Endodermal cell (in vitro differentiated cells): Measurements from ENCODE around the gene MLX. TPM values are rescaled to one million over a fixed set of nuclear protein-coding genes. Genes with fewer than 3 reads are reported as not detected.
"Not testable (repeated sequence)": the region's sequence is repeated elsewhere in the genome, so short reads cannot be mapped to it uniquely, and the experiment has no call there.

Experiments
- DNase-seq: peaks from one replicate; pipeline ENCODE4 v3.0.0-alpha.2; 2017
- H3K27ac ChIP-seq: 2 replicates; pipeline ENCODE4 v1.5.1; 2013; ENCODE audit warnings: mild to moderate bottlenecking, low read depth, low read length, moderate library complexity
- H3K27me3 ChIP-seq: 2 replicates; pipeline ENCODE4 v1.6.1; 2013; ENCODE audit warnings: mild to moderate bottlenecking, low read length, moderate library complexity; ENCODE audit not compliant: insufficient read depth, control insufficient read depth, poor library complexity, severe bottlenecking
- H3K36me3 ChIP-seq: 2 replicates; pipeline ENCODE4 v1.7.0; 2013; ENCODE audit warnings: mild to moderate bottlenecking, low read length, moderate library complexity; ENCODE audit not compliant: control insufficient read depth, insufficient read depth
- H3K4me1 ChIP-seq: one replicate; pipeline ENCODE4 v1.7.0; 2013; ENCODE audit warnings: low read length; ENCODE audit not compliant: control insufficient read depth, insufficient read depth
- H3K4me3 ChIP-seq: 2 replicates; pipeline ENCODE4 v1.5.1; 2013; ENCODE audit warnings: mild to moderate bottlenecking, low read length, moderate library complexity
- H3K9ac ChIP-seq: 2 replicates; pipeline ENCODE4 v1.6.1; 2013; ENCODE audit warnings: mild to moderate bottlenecking, low read length, moderate library complexity; ENCODE audit not compliant: poor library complexity, severe bottlenecking; ENCODE audit errors: extremely low read depth
- H3K9me3 ChIP-seq: 2 replicates; pipeline ENCODE4 v1.6.1; 2013; ENCODE audit warnings: mild to moderate bottlenecking, low read length, moderate library complexity; ENCODE audit not compliant: control insufficient read depth
- H3K27ac Mint-ChIP-seq: 2 replicates; pipeline ENCODE4 v1.8.0; 2020; ENCODE audit warnings: mixed read lengths
- H3K27me3 Mint-ChIP-seq: 2 replicates; pipeline ENCODE4 v1.8.0; 2021; ENCODE audit warnings: mild to moderate bottlenecking, mixed read lengths; ENCODE audit not compliant: insufficient read depth
- H3K36me3 Mint-ChIP-seq: 2 replicates; pipeline ENCODE4 v1.8.0; 2020; ENCODE audit warnings: low read depth, mixed read lengths
- H3K4me1 Mint-ChIP-seq: 2 replicates; pipeline ENCODE4 v1.8.0; 2020; ENCODE audit warnings: mixed read lengths
- H3K4me3 Mint-ChIP-seq: 2 replicates; pipeline ENCODE4 v1.8.0; 2020; ENCODE audit warnings: mild to moderate bottlenecking, moderate library complexity, mixed read lengths
- H3K9me3 Mint-ChIP-seq: 2 replicates; pipeline ENCODE4 v1.8.0; 2020; ENCODE audit warnings: mild to moderate bottlenecking, mixed read lengths
- CTCF ChIP-seq: fragments of 200-600 bp; sonication (generic); conservative IDR thresholded peaks from 2 replicates; pipeline ENCODE4 v1.5.0; 2021; ENCODE audit warnings: antibody characterized with exemption, mild to moderate bottlenecking
- WGBS, 2 experiments: methylation state at CpG; one replicate each; pipeline versions ENCODE4 v1.1.5 to v1.1.7; 2013; ENCODE audit warnings: missing lambda C conversion rate in 2 of 2, mixed read lengths in 1 of 2; ENCODE audit not compliant: insufficient coverage in 1 of 2, insufficient read length in 1 of 2; 5-methylcytosine and 5-hydroxymethylcytosine counted together
- total RNA-seq, 2 donors: library from RNA; stranded (reverse); fragmentation: NEBNext Ultra II Directional in 1 of 2; extraction: Animal tissue kit (Norgen Biotek cat#: 25700) in 1 of 2; gene quantifications; 2 replicates in 1 of 2; 3 replicates in 1 of 2; pipeline ENCODE4 v1.2.1, GENCODE V29; 2021

The MLX gene
- total RNA-seq, 2 donors from 2014 or later = 37.1 to 38.5 TPM

GRCh38 chr17:42613699-42614295 lies 46.9 kb downstream of the MLX start:
- no peak overlapping the region for H3K27ac Mint-ChIP-seq
- WGBS, 2 experiments = 97 to 100% methylated on average over 1 to 16 of the region's 17 CpGs
- no peak overlapping the region for H3K9ac ChIP-seq

GRCh38 chr17:42617956-42618431 lies 51.1 kb downstream of the MLX start:
- Histone ChIP-seq H3K27me3 (no peaks in the 10 kb centered on the region), H3K4me3 (no peak overlapping the region), H3K9ac (no peak overlapping the region), H3K9me3 (no peaks in the 10 kb centered on the region), H3K36me3 (peaks cover 26% of the 10 kb centered on the region), H3K27ac (peak overlapping the region; percentile 49), H3K4me1 (peaks cover 2% of the 10 kb centered on the region)
- WGBS, 2 experiments = 82 to 86% methylated on average over 4 of the region's 4 CpGs
- Mint-ChIP-seq H3K27me3 (no peaks in the 10 kb centered on the region), H3K4me3 (no peak overlapping the region), H3K9me3 (no peaks in the 10 kb centered on the region), H3K27ac (peak overlapping the region; percentile 64), H3K36me3 (peaks cover 25% of the 10 kb centered on the region), H3K4me1 (peaks cover 8% of the 10 kb centered on the region)
- TF ChIP-seq CTCF = no peak
- DNase-seq = no peak

More at GRCh38 chr17:42613699-42614295, 46.9 kb downstream of the MLX start:
- peaks cover 7% of the 10 kb centered on the region for H3K4me1 Mint-ChIP-seq
- H3K4me3 ChIP-seq = no peak overlapping the region
- no peak for DNase-seq
- H3K27ac ChIP-seq = no peak overlapping the region
- H3K4me1 ChIP-seq = peaks cover 2% of the 10 kb centered on the region
- no peaks in the 10 kb centered on the region for H3K27me3 ChIP-seq
- no peak for TF ChIP-seq CTCF
- H3K4me3 Mint-ChIP-seq = no peak overlapping the region
- peaks cover 43% of the 10 kb centered on the region for H3K36me3 ChIP-seq
- H3K9me3 ChIP-seq = no peaks in the 10 kb centered on the region
- peaks cover 37% of the 10 kb centered on the region for H3K36me3 Mint-ChIP-seq
- H3K9me3 Mint-ChIP-seq = no peaks in the 10 kb centered on the region
- H3K27me3 Mint-ChIP-seq = no peaks in the 10 kb centered on the region

GRCh38 chr17:42618442-42619150 lies 51.7 kb downstream of the MLX start:
- Mint-ChIP-seq H3K27me3 (no peaks in the 10 kb centered on the region), H3K27ac (no peak overlapping the region), H3K36me3 (peaks cover 22% of the 10 kb centered on the region), H3K4me1 (peaks cover 8% of the 10 kb centered on the region), H3K4me3 (no peak overlapping the region), H3K9me3 (no peaks in the 10 kb centered on the region)
- Histone ChIP-seq H3K36me3 (peaks cover 20% of the 10 kb centered on the region), H3K27ac (peak overlapping the region; percentile 49), H3K27me3 (no peaks in the 10 kb centered on the region), H3K4me3 (no peak overlapping the region), H3K9ac (no peak overlapping the region), H3K4me1 (peaks cover 2% of the 10 kb centered on the region), H3K9me3 (no peaks in the 10 kb centered on the region)
- TF ChIP-seq CTCF = peak; percentile 71
- DNase-seq = peak; percentile 94
- 80 to 83% methylated on average over 7 to 9 of the region's 9 CpGs for WGBS, 2 experiments

- not testable (repeated sequence) for H3K36me3 Mint-ChIP-seq
- 82 to 89% methylated on average over 3 of the region's 3 CpGs for WGBS, 2 experiments
Observed at GRCh38 chr17:42621987-42622386, 55.1 kb downstream of the MLX start.

More at GRCh38 chr17:42621987-42622386, 55.1 kb downstream of the MLX start:
- not testable (repeated sequence) for H3K27me3 Mint-ChIP-seq, H3K4me1 Mint-ChIP-seq, DNase-seq, H3K9me3 Mint-ChIP-seq, H3K27ac ChIP-seq, H3K4me3 ChIP-seq, H3K9me3 ChIP-seq, H3K4me3 Mint-ChIP-seq, H3K27ac Mint-ChIP-seq, H3K4me1 ChIP-seq, H3K27me3 ChIP-seq, H3K36me3 ChIP-seq, H3K9ac ChIP-seq
